ENCODE data around the gene ARHGAP19.
A peak's percentile ranks its signal among the peaks of the same experiment; 100 is the strongest.
"Not testable (repeated sequence)": the region's sequence is repeated elsewhere in the genome, so short reads cannot be mapped to it uniquely, and the experiment has no call there.

The ARHGAP19 gene

GRCh38 chr10:97321032-97321803 lies 28.8 kb upstream of the ARHGAP19 start:
- DNase-seq (ENCODE audit: low read depth) = no peak

- no peak for DNase-seq (ENCODE audit: low read depth)
Measured at GRCh38 chr10:97320480-97321031, 28.1 kb upstream of the ARHGAP19 start.

DNA sequence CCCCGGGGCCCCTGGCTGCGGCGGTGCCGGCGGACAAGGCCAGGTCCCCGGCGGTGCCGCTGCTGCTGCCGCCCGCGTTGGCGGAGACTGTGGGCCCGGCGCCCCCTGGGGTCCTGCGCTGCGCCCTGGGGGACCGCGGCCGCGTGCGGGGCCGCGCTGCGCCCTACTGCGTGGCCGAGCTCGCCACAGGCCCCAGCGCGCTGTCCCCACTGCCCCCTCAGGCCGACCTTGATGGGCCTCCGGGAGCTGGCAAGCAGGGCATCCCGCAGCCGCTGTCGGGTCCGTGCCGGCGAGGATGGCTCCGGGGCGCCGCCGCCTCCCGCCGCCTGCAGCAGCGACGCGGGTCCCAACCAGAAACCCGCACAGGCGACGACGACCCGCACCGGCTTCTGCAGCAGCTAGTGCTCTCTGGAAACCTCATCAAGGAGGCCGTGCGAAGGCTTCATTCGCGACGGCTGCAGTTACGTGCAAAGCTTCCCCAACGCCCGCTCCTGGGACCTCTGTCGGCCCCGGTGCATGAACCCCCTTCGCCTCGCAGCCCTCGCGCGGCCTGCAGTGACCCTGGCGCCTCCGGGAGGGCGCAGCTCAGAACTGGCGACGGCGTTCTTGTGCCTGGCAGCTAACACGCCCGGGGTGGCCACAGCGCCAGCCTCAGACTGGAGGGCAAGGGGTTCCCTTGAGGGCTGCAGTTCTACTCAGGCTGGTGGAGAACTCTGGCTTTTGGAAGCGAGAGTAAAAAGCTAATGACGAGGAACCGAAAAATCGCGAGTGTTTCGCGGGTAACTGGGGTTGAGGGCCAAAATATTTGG lies 27.4 kb upstream of the ARHGAP19 start:
- peak; percentile 38 for DNase-seq (ENCODE audit: low read depth)

- DNase-seq (ENCODE audit: low read depth) = peak; percentile 82
Measured at GRCh38 chr10:97318772-97319651, 26.6 kb upstream of the ARHGAP19 start, which contains the start of gene FRAT1. TSS of gene FRAT1 (plus strand) at chr10:97319271. CDS start at chr10:97319454, 183 bp downstream.

DNA sequence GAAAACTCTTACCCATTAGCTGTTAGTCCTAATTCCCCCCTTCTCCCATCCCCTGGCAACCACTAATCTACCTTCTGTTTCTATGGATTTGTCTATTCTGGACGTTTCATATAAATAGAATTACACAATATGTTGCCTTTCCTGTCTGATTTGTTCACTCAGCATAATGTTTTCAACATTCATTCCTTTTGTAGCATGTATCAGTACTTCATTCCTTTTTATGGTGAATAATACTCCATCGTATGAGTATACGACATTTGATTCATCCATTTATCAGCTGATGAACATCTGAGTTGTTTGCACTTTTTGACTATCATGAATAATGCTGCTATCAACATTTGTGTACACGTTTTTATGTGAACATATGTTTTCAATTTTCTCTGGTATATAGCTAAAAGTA lies 22.2 kb upstream of the ARHGAP19 start:
- no peak for DNase-seq (ENCODE audit: low read depth)

DNA sequence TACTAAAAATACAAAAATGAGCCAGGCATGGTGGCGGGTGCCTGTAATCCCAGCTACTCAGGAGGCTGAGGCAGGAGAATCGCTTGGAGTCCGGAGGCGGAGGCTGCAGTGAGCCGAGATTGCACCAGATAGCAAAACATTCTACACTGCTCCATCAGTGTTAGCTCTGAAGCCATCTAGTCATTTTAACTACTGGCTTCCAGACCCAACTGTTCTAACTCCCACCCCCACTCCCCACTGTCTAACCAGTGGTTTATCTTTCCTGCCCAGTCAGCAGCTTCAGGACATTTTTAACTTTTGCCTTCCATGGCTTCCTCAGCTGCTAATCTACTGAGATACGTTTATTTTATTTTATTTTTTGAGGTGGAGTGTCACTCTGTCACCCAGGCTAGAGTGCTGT lies 20.5 kb upstream of the ARHGAP19 start:
- no peak for DNase-seq (ENCODE audit: low read depth)

DNA sequence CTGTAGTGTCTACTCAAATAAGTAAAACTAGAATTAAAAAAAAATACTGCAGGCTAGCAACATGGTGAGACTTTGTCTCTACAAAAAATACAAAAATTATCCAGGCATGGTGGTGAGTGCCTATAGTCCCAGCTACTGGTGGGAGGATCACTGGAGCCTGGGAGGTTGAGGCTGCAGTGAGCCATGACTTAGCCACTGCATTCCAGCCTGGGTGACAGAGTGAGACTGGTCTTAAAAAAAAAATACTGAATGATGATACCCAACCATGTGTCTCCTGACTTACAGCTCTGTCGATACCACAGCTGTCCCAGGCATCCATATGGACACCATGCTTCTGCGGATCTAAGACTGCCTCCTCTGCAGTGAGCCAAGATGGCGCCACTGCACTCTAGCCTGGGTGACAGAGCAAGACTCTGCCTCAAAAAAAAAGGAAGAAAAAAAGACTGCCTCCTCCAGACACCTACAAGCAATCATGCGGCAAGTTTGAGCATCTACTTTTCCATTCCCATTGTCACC lies 18.7 kb upstream of the ARHGAP19 start:
- DNase-seq (ENCODE audit: low read depth) = no peak

GRCh38 chr10:97307866-97308780 lies 15.7 kb upstream of the ARHGAP19 start:
- DNase-seq (ENCODE audit: low read depth) = no peak

DNA sequence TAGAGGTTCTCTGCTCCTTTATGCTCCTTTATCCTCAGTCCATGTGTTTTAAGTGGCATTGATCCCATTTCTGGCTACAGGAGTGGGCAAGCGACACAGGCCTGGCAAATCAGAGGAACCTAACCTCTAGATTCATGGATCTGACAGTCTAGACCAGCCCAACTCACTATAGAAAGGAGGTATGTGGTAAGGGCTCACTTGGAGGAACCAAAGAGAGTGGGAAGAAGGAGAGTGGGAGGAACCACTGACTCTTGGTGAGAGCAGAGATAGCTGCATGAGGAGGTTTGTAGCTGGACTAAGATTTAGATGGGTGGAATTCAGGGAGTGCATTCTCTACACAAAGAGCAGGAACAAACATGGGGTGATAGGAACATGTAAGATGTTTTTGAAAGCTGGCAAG lies 15.0 kb upstream of the ARHGAP19 start:
- no peak for DNase-seq (ENCODE audit: low read depth)

GRCh38 chr10:97302088-97302791 lies 9.8 kb upstream of the ARHGAP19 start:
- DNase-seq (ENCODE audit: low read depth) = no peak

GRCh38 chr10:97300980-97301379 lies 8.5 kb upstream of the ARHGAP19 start:
- no peak for DNase-seq (ENCODE audit: low read depth)

- DNase-seq (ENCODE audit: low read depth) = no peak
Measured at GRCh38 chr10:97298223-97298571, 5.8 kb upstream of the ARHGAP19 start.

- DNase-seq (ENCODE audit: low read depth) = no peak
Measured at GRCh38 chr10:97297556-97298222, 5.3 kb upstream of the ARHGAP19 start.

- no peak for DNase-seq (ENCODE audit: low read depth)
Measured at GRCh38 chr10:97292862-97293198, 393 bp upstream of the ARHGAP19 start.

DNA sequence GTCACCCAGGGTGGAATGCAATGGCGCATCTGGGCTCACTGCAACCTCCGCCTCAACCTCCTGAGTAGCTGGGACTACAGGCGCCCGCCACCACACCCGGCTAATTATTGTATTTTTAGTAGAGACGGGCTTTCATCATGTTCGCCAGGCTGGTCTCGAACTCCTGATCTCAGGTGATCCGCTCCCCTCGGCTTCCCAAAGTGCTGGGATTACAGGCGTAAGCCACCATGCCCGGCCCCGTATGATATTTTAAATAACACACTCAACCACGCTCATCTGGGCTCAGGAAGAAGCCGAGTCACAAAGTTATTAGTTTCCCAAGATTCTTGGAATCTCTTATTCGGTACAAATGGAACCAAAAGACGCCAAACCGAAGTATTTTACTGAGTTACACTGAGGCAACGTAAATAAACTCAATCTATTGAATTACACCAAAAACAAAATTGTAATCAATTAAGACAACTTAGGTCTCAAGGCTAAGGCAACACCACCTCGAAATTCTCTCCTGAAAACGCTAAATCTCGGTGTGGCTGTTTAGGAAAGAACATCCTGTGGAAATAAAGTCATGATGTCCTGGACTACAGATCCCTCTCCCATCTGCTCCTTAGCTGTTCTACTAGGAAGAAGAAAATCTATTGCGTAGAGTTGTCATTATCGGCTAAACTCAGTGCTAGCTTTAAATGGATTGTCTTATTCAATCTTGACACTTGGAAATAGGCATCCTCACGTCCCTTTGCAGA lies 910 bp downstream of the ARHGAP19 start:
- no peak for DNase-seq (ENCODE audit: low read depth)

- DNase-seq (ENCODE audit: low read depth) = not testable (repeated sequence)
Measured at GRCh38 chr10:97290576-97291356, 1.7 kb downstream of the ARHGAP19 start.

GRCh38 chr10:97290076-97290475 lies 2.4 kb downstream of the ARHGAP19 start:
- DNase-seq (ENCODE audit: low read depth) = not testable (repeated sequence)

DNA sequence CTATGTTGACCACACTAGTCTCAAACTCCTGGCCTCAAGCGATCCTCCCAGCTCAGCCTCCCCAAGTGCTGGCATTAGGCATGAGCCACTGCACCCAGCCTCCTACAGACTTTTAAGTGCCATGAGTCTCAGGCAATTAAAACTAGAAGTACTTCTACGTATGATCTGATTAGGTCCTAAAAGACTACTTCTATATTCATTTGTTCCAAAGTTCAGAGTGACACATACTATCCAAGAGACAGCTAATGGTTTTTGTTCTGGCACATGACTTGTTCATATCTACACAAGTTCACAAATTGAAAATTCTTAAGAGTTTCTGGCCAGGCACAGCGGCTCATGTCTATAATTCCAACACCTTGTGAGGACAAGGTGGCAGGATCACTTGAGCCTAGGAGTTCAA lies 11.7 kb downstream of the ARHGAP19 start:
- no peak for DNase-seq (ENCODE audit: low read depth)
